Hypothalamus (tissue), 51 donors: Measurements from ENCODE around the gene FBLIM1.

Experiments
- DNase-seq, 51 donors: peaks; one replicate each; lab custom pipeline; 2025; lab: John Stamatoyannopoulos, UW

The FBLIM1 gene

GRCh38 chr1:15730423-15730822, 28.2 kb upstream of the FBLIM1 start:
- DNase-seq, result no peak

- no peak for DNase-seq
Observed at GRCh38 chr1:15730936-15731335, 27.7 kb upstream of the FBLIM1 start.

GRCh38 chr1:15731735-15732685, 26.6 kb upstream of the FBLIM1 start:
- DNase-seq, result peak in 2 of 51 donors; percentile 6 to 11

GRCh38 chr1:15732686-15733081, 25.9 kb upstream of the FBLIM1 start:
- no peak for DNase-seq

- DNase-seq, result no peak
Observed at GRCh38 chr1:15733218-15733725, 25.3 kb upstream of the FBLIM1 start.

- no peak for DNase-seq
Observed at GRCh38 chr1:15733726-15734226, 24.8 kb upstream of the FBLIM1 start.

GRCh38 chr1:15734296-15734695, 24.3 kb upstream of the FBLIM1 start:
- no peak for DNase-seq

- no peak for DNase-seq
Observed at GRCh38 chr1:15734901-15735300, 23.7 kb upstream of the FBLIM1 start.

GRCh38 chr1:15735304-15736037, 23.1 kb upstream of the FBLIM1 start:
- no peak for DNase-seq

- peak in 15 of 51 donors; percentile 5 to 62 (median 22) for DNase-seq
Observed at GRCh38 chr1:15736038-15736891, 22.3 kb upstream of the FBLIM1 start, which contains the start of gene SLC25A34. SLC25A34 (plus strand) TSS chr1:15736258; CDS start chr1:15736486, 228 bp downstream.

GRCh38 chr1:15736892-15737261, 21.7 kb upstream of the FBLIM1 start:
- no peak for DNase-seq

GRCh38 chr1:15737324-15738319, 21.0 kb upstream of the FBLIM1 start:
- DNase-seq, result no peak

- no peak for DNase-seq
Observed at GRCh38 chr1:15738416-15739113, 20.0 kb upstream of the FBLIM1 start.

- no peak for DNase-seq
Observed at GRCh38 chr1:15739259-15739658, 19.3 kb upstream of the FBLIM1 start.

GRCh38 chr1:15739745-15740144, 18.9 kb upstream of the FBLIM1 start:
- no peak for DNase-seq

GRCh38 chr1:15740924-15741850, 17.4 kb upstream of the FBLIM1 start:
- DNase-seq, result peak in 37 of 51 donors; percentile 5 to 70 (median 31)

GRCh38 chr1:15742339-15742801, 16.2 kb upstream of the FBLIM1 start, which contains the start of gene TMEM82:
TMEM82 (plus strand) TSS chr1:15742499; CDS start chr1:15742560, 61 bp downstream.
- no peak for DNase-seq
